Calu3 (cell line): Measurements from ENCODE around the gene CLPTM1. TPM values are rescaled to one million over a fixed set of nuclear protein-coding genes. Genes with fewer than 3 reads are reported as not detected.

ENCODE experiments used
- BruUV-seq: library from RNA; stranded (reverse); fragments of 400-500 nt; replicated peaks from 2 replicates; lab custom pipeline; 2021; lab: Mats Ljungman, UMichigan
- CTCF ChIA-PET: fragments of 300-600 bp; sonication (Branson Sonifier 250); formaldehyde crosslinking; loops from one replicate; lab custom pipeline; 2022; ENCODE audit warnings: antibody characterized with exemption; lab: Charles Lee
- DNase-seq: peaks from one replicate; pipeline ENCODE4 v3.0.0; 2022
- H3K27ac Mint-ChIP-seq: one replicate; pipeline ENCODE4 v1.8.0; 2022; ENCODE audit warnings: mixed read lengths; ENCODE audit not compliant: unreplicated experiment
- H3K27me3 Mint-ChIP-seq: one replicate; pipeline ENCODE4 v1.8.0; 2022; ENCODE audit warnings: mixed read lengths; ENCODE audit not compliant: unreplicated experiment
- H3K36me3 Mint-ChIP-seq: one replicate; pipeline ENCODE4 v1.8.0; 2022; ENCODE audit warnings: mild to moderate bottlenecking, moderate library complexity, mixed read lengths; ENCODE audit not compliant: insufficient read depth, unreplicated experiment
- H3K4me1 Mint-ChIP-seq: one replicate; pipeline ENCODE4 v1.8.0; 2022; ENCODE audit warnings: mild to moderate bottlenecking, low read depth, mixed read lengths; ENCODE audit not compliant: unreplicated experiment
- H3K4me3 Mint-ChIP-seq: one replicate; pipeline ENCODE4 v1.8.0; 2022; ENCODE audit warnings: mild to moderate bottlenecking, low read depth, moderate library complexity, mixed read lengths; ENCODE audit not compliant: unreplicated experiment
- H3K9me3 Mint-ChIP-seq: one replicate; pipeline ENCODE4 v1.8.0; 2022; ENCODE audit warnings: low read depth, mixed read lengths; ENCODE audit not compliant: unreplicated experiment
- CTCF ChIP-seq: fragments of 200-600 bp; IDR thresholded peaks from one replicate; pipeline ENCODE4 v1.8.0; 2022; ENCODE audit warnings: antibody characterized with exemption; ENCODE audit not compliant: unreplicated experiment
- intact Hi-C: fragments of 100-400 bp; cut with micrococcal nuclease; formaldehyde crosslinking; loops from one replicate; pipeline ENCODE4 v1.10.0; 2022; ENCODE audit not compliant: unreplicated experiment
- total RNA-seq: library from RNA; stranded (reverse); gene quantifications from 2 replicates; pipeline ENCODE4 v1.2.3, GENCODE V29; 2022

The CLPTM1 gene
- total RNA-seq, 1 experiment from 2014 or later = 183 TPM

GRCh38 chr19:44948763-44949374 is 6.3 kb upstream of the CLPTM1 start:
- Mint-ChIP-seq H3K9me3 (no peaks in the 10 kb centered on the region), H3K27me3 (peaks cover 16% of the 10 kb centered on the region), H3K4me1 (peaks cover 4% of the 10 kb centered on the region), H3K36me3 (peaks cover 7% of the 10 kb centered on the region), H3K4me3 (no peak overlapping the region), H3K27ac (no peak overlapping the region)
- CTCF ChIA-PET = no interaction called here
- no peak for DNase-seq
- no peak for TF ChIP-seq CTCF
- BruUV-seq = no TSS peak
- intact Hi-C loops = no loop called here

DNA sequence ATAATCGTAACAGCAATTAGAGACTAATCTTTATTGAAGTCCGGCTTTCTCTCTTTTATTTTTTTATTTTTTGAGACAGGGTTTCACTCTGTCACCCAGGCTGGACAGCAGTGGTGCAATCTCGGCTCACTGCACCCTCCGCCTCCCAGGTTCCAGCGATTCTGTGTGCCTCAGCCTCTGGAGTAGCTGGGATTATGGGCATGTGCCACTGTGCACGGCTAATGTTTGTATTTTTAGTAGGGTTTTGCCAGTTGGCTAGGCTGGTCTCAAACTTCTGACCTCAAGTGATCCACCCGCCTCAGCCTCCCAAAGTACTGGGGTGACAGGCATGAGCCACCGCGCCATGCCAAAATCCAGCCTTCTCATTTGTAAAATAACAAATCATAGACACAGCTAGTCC is 5.6 kb upstream of the CLPTM1 start:
- H3K9me3 Mint-ChIP-seq = no peaks in the 10 kb centered on the region
- CTCF ChIA-PET = no interaction called here
- intact Hi-C loops = no loop called here
- no TSS peak for BruUV-seq
- no peak for TF ChIP-seq CTCF
- H3K36me3 Mint-ChIP-seq = peaks cover 10% of the 10 kb centered on the region
- H3K4me3 Mint-ChIP-seq = no peak overlapping the region
- no peaks in the 10 kb centered on the region for H3K4me1 Mint-ChIP-seq
- H3K27ac Mint-ChIP-seq = no peak overlapping the region
- no peak for DNase-seq
- H3K27me3 Mint-ChIP-seq = peaks cover 10% of the 10 kb centered on the region

- Mint-ChIP-seq H3K4me1 (no peaks in the 10 kb centered on the region), H3K27me3 (no peaks in the 10 kb centered on the region), H3K36me3 (peaks cover 28% of the 10 kb centered on the region), H3K27ac (no peak overlapping the region), H3K9me3 (no peaks in the 10 kb centered on the region), H3K4me3 (no peak overlapping the region)
- intact Hi-C loops = loop anchor here (1.0 kb wide), 1 partner anchor 48 kb away; no protein-coding TSS in a partner anchor
- peak; percentile 94 for TF ChIP-seq CTCF
- BruUV-seq = no TSS peak
- CTCF ChIA-PET = interaction anchor here (0.6 to 0.8 kb wide), 3 partner anchors 47 to 156 kb away, joined by 3 read pairs; no protein-coding TSS in a partner anchor
- DNase-seq = peak; percentile 77
Measured at GRCh38 chr19:44951179-44952159, 3.7 kb upstream of the CLPTM1 start.

- H3K9me3 Mint-ChIP-seq = no peaks in the 10 kb centered on the region
- TF ChIP-seq CTCF = no peak
- CTCF ChIA-PET = interaction anchor here (0.7 to 1.6 kb wide), 4 partner anchors 27 to 230 kb away, joined by 3 to 4 read pairs (median 4); partner anchors contain the start of gene APOE
- H3K36me3 Mint-ChIP-seq = peaks cover 28% of the 10 kb centered on the region
- intact Hi-C loops = no loop called here
- peaks cover 16% of the 10 kb centered on the region for H3K4me1 Mint-ChIP-seq
- BruUV-seq = no TSS peak
- DNase-seq = no peak
- H3K27ac Mint-ChIP-seq = peak overlapping the region; percentile 96
- H3K4me3 Mint-ChIP-seq = peak overlapping the region; percentile 88
- H3K27me3 Mint-ChIP-seq = no peaks in the 10 kb centered on the region
Measured at GRCh38 chr19:44954278-44954648, 917 bp upstream of the CLPTM1 start.
